22Rv1 (cell line): ENCODE data around the gene KCNJ6.
"Not testable (repeated sequence)": the region's sequence is repeated elsewhere in the genome, so short reads cannot be mapped to it uniquely, and the experiment has no call there.

Experiments used
- H3K27ac ChIP-seq: fragments of 450-650 bp; 2 replicates; pipeline ENCODE4 v1.5.1; 2017
- CTCF ChIP-seq: fragments of 450-650 bp; IDR thresholded peaks from 2 replicates; pipeline ENCODE4 v1.5.1; 2017; ENCODE audit warnings: mild to moderate bottlenecking
- ZFX ChIP-seq: fragments of 450-650 bp; IDR thresholded peaks from 2 replicates; pipeline ENCODE4 v1.6.1; 2017; ENCODE audit warnings: antibody characterized with exemption, borderline replicate concordance

KCNJ6 gene

GRCh38 chr21:37671381-37671780, 244.9 kb downstream of the KCNJ6 start:
- H3K27ac ChIP-seq, result no peak overlapping the region
- TF ChIP-seq ZFX, result no peak
- TF ChIP-seq CTCF, result no peak

GRCh38 chr21:37670883-37671282, 245.4 kb downstream of the KCNJ6 start:
- no peak overlapping the region for H3K27ac ChIP-seq
- TF ChIP-seq ZFX, result no peak

DNA sequence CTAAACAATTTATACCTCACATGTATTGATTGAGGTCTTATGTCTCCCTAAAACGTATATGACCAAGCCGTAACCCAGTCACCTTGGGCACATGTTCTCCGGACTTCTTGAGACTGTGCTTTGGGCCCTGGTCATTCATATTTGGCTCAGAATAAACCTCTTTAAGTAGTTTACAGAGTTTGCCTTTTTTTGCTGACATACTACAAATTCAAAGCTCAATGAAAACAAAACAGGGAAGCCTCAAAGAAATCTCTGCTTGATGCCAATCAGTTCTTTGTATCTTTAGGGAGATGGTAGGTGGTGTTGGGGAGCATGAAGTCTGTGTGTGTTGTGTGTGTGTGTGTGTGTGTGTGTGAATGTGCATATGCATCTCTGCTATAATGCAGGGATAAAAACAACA, 247.0 kb downstream of the KCNJ6 start:
- TF ChIP-seq ZFX, result no peak
- no peak for TF ChIP-seq CTCF
- H3K27ac ChIP-seq, result no peak overlapping the region

GRCh38 chr21:37668462-37669239, 247.6 kb downstream of the KCNJ6 start:
- TF ChIP-seq CTCF (no peak), ZFX (no peak)
- no peak overlapping the region for H3K27ac ChIP-seq

DNA sequence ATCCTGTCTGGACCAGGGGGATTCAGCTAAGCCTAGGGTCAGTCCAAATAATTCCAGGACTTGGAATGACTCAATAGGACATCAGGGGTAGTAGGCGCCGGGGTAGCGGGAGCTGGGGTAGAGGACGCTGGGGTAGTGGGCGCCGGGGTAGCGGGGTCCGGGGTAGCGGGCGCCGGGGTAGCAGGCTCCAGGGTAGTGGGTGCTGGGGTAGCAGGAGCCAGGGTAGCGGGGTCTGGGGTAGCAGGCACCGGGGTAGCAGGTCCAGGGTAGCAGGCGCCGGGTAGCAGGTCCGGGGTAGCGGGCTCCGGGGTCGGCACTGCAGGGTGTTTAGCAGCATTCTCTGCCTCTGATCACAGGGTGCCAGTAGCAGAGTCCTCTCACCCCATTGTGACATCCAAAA, 248.9 kb downstream of the KCNJ6 start:
- H3K27ac ChIP-seq, result no peak overlapping the region
- TF ChIP-seq ZFX (no peak), CTCF (no peak)

GRCh38 chr21:37665230-37666024, 250.8 kb downstream of the KCNJ6 start:
- H3K27ac ChIP-seq, result no peak overlapping the region
- TF ChIP-seq ZFX (no peak), CTCF (no peak)

DNA sequence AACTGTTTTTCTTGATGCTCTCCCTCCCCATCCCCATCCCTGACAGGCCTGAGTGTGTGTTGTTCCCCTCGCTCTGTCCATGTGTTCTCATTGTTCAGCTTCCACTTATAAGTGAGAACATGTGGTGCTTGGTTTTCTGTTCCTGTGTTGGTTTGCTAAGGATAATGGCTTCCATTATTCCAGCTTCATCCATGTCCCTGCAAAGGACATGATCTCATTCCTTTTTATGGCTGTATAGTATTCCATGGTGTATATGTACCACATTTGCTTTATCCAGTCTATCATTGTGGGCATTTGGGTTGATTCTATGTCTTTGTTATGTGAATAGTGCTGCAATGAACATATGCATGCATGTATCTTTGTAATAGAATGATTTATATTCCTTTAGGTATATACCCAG, 254.0 kb downstream of the KCNJ6 start:
- not testable (repeated sequence) for H3K27ac ChIP-seq

DNA sequence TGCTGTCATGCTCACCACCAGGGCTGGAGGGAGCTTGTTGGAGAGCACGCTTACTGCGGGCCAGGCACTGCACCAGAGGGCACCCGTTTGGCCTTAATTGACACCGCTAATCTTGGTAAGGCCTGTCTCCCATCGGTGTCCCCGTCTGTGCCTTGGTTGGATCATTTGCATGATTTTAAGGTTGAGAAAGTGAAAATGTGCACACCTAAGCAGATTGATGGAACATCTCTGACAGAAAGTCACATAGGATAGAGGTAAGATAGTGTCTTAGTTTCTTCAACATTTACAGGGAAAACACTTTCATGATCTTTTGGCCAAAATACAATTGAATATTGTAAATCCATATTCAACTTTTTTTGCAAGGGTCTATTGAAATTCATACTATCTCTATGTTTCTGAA, 255.5 kb downstream of the KCNJ6 start:
- no peak overlapping the region for H3K27ac ChIP-seq
- TF ChIP-seq ZFX (no peak), CTCF (no peak)
